HG03025 (cell line): ENCODE results near the gene ZCCHC4.
A peak's percentile ranks its signal among the peaks of the same experiment; 100 is the strongest.
"Not testable (repeated sequence)": the region's sequence is repeated elsewhere in the genome, so short reads cannot be mapped to it uniquely, and the experiment has no call there.

Source experiments
- ATAC-seq: cut with Tn5 transposase; IDR thresholded peaks from one replicate; pipeline ENCODE4 v1.9.1; 2021; ENCODE audit warnings: mild to moderate bottlenecking, moderate library complexity; ENCODE audit not compliant: unreplicated experiment, low FRiP score

Gene ZCCHC4

DNA sequence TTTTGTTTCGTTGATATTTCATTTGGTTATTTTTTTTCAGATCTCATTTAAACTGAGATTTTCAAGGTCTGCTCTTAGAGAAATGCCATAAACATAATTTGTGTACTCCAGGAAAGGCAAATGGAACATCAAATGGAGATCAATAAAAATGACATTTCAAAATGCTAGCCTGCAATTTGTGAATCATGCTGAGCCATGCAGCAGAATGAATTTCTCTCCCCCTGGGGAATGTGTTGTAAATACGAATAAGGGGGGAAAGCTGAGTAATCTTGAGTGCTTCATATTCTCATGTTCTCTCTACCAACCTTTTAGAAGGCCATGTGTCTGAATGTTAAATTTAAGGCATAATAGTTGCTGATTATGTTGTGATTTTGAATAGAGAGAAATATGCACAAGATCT lies 7.8 kb downstream of the ZCCHC4 start:
- no peak for ATAC-seq

DNA sequence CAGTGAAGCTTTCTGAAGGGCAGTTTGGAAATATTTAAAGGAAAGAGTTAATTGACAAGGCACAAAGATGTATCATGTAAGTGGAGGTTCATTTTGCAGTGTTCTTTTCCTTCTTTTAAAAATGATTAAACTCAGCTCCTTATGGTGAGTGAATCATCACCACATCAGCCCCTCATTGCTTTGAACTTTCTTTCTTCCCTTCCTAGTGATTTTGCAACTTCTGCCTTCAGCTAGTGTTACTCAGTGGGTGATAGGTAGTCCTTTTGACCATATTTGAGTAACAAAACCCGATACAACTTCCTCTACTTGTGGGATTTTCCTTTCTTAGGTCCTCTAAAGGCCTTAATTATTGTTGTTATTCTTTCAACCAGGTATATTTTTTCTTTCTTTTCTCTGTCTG lies 8.2 kb downstream of the ZCCHC4 start:
- no peak for ATAC-seq

DNA sequence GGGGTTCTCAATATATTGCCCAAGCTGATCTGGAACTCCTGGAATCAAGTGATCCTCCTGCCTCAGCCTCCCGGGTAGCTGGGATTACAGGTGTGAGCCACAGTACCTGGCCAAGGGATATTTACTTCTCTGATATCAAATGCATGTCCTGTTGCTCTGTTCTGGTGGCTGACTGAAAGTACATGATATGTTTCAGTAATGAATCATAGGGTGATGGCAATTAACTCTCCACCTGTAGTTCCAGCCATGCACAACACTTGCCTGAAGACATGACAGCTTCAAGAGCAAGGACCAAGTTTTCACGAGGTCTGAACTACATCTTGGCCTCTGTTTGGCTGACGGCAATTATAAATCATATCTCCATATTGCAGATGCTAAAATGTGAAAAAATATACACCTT lies 9.1 kb downstream of the ZCCHC4 start:
- no peak for ATAC-seq

DNA sequence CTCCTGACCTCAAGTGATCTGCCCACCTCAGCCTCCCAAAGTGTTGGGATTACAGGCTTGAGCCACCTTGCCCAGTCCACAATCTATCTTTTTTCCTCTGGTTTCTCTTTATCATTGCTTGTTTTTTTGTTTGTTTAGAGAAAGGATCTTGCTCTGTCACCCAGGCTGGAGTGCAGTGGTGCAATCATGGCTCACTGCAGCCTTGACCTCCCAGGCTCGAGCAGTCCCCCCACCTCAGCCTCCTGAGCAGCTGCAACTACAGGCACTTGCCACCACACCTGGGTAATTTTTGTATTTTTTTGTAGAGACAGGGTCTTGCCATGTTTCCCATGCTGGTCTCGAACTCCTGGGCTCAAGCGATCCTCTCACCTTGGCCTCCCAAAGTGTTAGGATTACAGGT lies 15.9 kb downstream of the ZCCHC4 start:
- not testable (repeated sequence) for ATAC-seq

DNA sequence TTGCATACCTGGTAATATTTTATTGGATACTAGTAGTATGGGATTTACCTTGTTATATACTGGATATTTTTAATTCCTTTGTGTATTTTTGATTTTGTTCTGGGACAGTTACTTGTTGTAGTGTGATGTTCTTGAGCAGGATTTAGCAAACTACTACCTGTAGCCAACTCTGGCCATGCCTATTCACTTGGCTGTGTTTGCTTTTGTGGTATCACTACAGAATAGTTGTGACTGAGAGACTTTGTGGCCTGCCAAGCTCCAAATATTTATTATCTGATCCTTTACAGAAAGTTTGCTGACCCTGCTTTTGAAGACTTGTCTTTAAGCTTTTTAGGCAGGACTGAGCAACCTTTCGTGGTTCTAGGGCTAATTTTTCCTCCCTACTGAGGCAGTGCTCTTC lies 17.8 kb downstream of the ZCCHC4 start:
- ATAC-seq, result no peak

DNA sequence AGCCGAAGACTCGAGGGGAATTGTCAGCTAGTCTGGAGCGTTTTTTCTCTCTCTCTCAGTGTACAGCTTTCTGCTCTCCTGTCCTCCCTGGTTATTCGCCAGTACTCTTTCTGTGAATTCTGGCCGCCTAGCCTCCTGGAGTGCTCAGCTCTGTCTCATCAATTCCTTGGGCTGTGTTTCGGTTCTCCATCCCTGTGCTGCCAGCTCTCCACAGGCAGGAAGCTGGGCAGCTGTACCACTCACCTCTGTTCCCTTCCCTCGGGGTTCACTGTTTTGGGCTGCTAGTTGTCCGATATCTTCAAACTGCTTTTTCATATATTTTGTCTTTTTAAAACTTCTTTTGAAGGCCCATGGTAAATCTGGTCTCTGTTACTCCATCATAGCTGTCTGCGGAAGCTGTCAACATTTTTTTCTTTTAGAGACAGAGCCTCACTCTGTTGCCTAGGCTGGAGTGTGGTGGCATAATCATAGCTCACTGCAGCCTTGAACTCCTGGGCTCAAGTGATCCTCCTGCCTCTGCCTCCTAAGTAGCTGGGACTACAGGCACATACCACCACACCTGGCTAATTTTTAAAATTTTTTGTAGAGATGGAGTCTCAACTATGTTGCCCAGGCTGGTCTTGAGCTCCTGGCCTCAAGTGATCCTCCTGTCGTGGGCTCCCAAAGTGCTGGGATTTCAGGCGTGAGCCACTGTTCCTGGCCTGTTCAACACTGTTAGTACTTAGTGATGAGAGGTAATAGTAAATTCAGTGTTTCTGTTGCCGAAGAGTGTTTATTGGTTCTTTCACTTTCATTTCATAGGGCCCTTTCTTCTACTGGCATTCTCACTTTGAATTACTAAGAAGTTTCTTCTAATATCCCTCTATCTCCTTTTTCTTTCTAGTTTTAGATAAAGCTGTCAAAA lies 18.6 kb downstream of the ZCCHC4 start:
- ATAC-seq, result peak; percentile 78

DNA sequence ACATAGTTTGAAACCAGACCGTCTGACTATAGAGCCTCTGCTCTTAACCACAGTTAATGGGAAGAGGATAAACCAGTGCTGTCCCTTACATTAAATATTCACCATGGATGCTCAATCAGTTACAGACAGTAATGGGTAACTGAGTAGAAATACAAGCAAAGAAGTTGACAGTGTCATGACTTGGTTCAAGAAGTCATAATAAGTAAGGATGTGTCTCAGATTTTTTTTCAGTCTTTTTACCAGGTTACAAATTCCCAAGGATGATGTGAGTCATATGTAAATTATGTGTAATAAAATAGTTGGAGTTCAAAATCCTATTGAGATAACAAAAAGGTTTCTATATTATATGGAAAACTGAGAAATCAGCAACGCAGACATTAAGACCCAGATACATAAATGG lies 31.1 kb downstream of the ZCCHC4 start:
- ATAC-seq, result no peak

DNA sequence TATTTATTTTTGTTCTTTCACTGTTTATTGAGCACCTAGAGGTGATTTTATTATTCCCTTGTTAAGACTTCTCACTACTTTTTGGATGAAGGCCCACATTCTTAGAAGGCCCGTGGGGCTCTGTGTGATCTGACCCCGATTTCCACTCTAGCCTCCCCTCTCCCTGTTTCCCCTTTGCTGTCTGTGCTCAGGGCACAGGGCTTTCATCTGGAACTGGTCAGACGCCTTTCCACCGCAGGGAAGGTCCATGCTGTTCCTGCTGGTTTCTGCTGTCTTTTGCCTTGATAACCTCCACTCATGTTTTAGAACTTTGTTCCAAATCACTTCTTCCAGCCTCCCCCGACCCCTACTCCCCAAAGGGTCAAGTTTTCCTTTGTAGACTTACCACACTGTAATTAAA lies 33.2 kb downstream of the ZCCHC4 start:
- no peak for ATAC-seq

DNA sequence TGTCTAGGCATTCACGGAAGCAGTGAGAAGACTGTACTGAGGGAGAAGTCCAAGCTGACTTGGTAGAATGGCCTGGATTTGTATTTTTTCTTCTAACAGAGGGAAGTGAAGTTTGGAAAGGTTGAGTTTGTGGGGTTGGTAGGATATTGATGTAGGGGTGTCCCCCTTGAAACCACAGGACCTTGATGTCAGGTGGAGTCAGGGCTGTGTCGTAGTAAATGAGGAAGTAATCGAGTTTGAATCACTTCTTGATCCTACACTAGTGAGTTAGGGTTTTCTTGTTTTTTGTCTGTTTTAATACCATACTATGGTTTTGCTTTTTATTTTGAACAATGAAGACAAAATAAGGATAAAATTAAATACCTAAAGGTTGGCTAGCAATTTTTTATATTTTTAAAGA lies 34.3 kb downstream of the ZCCHC4 start:
- no peak for ATAC-seq

DNA sequence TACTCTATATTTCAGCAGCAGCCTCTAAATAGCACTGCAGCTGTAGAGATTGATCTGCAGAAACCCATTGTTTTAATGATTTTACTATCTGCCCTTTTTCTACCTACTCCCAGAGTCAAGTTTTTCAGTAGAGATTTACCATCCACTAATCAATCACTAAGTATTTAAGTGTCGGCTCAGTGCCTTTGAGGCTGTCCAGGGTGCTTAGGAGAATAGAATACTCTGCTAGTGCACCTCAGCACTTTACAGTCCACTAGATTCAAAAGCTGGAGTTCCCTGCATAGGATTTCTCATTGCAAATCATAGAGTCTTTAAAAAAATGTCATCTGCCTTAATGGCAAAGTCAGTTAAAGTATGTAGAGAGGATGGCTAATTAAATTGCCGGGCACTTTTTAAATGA lies 34.9 kb downstream of the ZCCHC4 start:
- ATAC-seq, result no peak

DNA sequence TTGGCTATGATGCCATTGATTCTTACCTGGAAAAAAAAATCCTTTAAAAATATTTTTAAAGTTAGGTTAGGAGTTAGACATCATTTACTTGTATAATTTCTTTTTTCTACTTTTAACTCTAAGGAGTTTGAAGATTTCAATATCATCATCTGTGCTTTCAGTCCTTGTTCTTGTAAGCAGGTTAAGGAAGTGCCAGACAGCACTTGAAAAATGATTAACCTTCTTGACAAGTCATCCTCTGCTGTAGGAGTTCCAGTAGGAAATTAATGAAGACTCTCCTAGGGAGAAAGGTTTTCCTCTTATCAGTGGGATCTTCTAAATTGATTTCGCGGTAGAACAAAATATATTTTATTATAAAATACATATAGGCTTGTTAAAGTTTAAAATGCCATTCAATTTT lies 35.4 kb downstream of the ZCCHC4 start:
- ATAC-seq, result no peak

DNA sequence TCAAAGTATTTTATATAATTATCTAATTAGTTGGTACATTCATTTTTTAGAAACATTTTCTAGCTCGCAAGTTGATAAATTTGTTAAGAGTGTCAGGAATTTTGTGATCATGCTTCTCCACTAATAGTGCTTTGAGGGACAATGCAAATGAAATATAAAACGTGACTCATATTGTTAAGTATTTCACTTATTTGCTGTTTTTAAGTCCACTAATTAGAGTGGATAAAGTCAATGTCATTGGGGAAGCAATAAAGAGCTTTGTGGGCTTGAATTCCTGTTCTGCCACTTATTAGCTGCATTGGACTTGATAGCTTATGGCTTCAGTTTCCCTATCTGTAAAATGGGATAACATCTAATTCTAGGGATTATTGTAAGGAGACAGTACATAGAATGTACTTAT lies 38.0 kb downstream of the ZCCHC4 start:
- no peak for ATAC-seq

DNA sequence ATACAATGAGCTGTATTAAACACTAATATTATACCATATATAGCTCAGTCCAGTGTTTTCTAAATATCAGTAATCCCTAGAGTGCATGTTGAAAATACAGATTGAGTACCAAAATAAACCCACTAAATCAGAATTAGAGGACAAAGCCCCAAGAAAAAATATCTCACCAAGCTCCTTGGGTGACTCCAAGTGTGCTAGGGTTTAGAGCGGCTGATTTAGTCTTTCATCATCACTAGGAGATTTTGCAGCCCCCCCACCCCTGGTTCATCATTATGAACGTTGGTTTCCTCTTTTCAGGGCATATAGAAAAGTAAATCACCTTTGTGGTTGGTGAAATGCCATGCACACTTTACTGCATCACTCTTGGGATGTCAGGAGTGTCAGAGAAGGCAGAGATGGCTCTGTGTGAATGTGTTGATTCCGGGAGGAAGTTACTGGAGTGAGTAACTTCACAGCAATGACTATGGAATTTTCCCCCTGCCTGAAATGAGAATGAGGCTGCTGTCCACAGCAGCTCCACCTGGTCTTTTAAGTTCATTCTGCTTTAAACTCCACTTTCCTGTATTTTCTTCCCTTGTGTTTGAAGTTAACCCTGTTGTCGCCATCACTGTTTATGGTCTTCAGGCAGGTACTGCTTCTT lies 39.3 kb downstream of the ZCCHC4 start:
- no peak for ATAC-seq

DNA sequence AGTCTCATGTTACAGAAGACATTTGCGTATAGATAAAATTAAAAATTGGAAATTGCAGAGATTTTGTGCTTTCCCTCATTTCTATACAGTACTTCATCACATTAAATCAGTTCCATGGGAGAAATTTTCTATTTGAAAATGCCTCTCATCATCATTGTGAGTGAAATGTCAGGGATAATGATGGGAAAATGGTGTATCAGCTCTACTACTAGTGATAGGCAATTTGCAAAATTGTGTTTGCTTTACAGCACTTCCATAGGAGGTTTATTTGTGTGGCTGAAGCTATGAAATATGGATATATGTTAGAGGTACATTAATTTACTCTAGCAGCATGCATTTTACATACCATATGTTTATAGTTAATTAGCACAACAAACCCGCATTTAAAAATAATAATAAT lies 43.5 kb downstream of the ZCCHC4 start:
- no peak for ATAC-seq

DNA sequence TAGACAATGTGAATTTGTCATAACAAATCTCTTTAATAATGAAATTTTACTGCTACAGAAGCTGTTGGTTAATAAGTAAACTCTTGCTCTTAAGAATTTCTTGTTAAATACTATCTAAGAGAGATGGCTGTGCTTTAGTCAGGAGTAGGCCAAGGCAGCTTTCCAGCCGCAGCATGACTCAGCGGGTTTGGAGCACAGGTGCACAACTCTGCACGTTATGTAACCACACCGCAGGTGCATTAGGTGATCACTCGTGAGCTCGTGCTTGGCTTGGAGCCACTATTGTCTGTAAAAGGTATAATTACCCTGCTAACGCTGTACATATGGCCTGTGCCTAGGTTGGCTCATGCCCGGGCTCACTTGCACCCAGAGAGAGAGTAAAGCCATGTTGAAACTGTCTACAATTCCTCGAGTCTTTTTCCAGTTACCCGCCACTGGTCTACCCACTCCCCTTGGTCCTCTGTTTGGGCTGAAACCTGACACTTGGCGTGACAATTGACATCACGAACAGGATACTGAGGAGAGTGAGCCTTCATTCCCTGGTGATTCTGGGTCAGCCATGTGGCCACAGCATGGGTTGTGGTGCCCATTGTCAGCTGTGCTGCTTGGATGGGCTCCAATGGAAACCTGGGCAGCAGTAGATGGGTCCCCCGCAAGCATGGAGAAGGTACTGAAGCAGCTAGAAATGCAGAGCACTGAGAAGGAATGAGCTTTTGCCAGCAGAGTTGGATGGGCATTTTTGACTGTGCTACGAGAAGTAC lies 46.1 kb downstream of the ZCCHC4 start:
- no peak for ATAC-seq

DNA sequence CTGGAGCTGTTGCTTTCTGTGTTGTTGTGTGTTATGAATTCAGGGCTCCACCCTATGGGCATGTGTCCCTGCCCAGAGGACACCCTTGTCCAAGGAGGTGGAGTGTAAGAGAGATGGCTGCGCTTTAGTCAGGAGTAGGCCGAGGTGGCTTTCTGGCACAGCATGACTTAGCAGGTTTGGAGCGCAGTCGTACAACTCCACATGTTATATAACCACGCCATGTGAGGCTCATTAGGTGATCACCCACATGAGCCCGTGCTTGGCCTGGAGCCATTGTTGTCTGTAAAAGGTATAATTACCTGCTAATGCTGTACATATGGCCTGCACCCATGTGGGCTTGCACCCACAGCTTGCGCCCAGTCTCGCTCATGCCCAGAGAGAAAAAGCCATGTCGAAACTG lies 48.7 kb downstream of the ZCCHC4 start:
- no peak for ATAC-seq

DNA sequence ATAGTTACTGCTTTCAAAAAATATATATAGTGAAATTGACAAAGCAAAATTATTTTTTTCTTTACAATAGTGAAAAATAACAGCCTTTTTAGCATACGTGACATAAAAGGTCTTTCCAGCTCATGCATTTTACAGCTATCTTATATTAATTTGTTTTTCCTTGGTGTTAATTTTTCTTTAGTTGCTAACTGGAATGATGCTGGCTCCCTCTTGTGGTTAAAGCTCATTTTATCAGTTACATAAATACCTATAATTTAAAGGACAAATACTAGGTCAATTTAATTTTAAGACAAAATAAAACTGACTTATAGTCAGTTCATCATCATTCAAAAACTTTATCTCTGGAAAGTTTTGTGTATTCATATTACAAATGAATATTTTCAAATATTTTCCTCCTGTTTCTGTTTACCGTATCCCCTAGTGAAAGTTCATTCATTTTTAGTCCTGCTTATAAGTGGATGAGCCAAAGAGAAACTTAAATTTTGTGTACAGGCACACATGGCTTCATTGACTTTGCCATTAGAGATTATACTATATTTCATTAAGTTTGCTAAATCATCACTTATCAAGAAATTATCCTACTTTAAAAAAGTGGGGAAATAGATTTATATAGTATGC lies 54.5 kb downstream of the ZCCHC4 start:
- no peak for ATAC-seq

DNA sequence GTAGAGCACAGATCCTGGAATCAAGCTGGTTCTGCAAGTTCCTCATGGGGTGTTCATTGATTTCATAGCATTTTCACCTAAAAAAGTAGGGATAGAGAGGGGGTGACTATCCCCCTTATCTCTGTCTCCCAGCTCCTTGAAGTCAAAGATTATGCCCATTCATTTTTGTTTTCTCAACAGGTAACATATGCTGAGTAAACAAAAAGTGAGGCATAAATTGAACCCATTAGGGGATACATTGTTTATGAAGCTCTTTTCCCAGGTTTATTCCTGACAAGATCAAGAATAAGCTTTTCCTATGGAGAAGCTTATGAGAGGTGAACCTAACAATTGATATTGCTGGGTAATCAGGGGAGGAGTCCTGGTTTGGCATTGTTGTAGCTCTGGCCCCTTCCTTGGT lies 55.3 kb downstream of the ZCCHC4 start:
- ATAC-seq, result no peak

DNA sequence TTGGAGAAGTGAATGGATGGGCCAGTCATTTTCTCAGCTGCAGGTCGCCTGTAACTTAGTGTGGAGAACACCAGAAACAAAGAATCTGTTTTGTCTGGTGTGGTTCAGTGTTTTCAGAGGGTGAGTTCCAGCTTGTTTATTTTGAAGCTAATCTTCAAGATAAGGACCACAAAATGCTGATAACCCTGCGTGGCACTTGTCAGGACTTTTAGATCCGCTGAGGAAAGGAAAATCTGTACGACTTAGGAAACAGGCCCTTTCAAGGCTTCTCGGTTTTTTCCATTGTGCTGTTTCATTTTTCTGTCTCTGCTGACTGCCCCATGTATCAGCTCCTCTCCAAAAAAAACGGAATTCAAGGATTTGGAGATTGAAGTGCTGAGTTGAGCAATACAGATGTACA lies 55.7 kb downstream of the ZCCHC4 start:
- ATAC-seq, result no peak

DNA sequence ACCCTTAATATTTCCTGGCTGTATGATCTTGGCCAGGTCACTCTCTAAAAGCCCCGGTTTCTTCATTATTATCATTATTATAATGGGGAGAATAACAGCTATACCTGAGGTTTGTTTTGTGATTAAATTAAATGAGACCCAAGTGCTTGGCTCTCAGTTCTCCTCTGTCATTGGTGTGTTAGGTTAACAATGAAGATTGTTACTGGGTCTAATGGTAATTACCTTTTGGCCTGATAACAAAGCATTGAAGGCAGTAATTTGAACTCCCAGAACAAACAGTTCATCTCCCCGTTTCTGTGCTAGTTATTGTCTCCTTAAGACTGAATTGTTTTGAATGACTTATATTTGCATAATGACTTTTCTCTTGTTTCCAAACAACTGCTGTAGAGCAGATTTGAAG lies 57.7 kb downstream of the ZCCHC4 start:
- ATAC-seq, result no peak

DNA sequence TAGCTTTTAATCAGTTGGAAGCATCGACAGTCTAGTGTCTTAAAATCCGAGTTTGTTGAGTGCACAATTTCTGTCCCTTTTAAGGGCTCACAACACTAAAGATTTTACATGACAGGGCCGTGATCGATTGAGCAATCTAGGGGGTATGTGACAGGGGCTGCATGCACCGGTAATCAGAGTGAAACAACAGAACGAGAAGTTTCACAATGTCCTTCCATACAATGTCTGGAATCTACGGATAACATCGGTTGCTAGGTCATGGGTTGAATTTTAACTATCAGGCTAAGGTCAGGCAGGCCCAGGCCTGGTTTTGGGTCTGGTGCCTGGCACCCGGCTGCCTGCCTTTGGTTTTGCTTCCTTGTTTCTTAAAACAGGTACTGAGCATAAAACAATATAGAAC lies 60.0 kb downstream of the ZCCHC4 start:
- not testable (repeated sequence) for ATAC-seq
